ENCODE results near the gene PI4KA. TPM values are rescaled to one million over a fixed set of nuclear protein-coding genes. Genes with fewer than 3 reads are reported as not detected.
"Not testable (repeated sequence)": the region's sequence is repeated elsewhere in the genome, so short reads cannot be mapped to it uniquely, and the experiment has no call there.

The PI4KA gene
- total and polyA plus RNA-seq, 2 experiments from 2014 or later, result 17.1 to 38.1 TPM

GRCh38 chr22:20903093-20903492 lies 44.5 kb upstream of the PI4KA start:
- DNase-seq (ENCODE audit: low spot score), result no peak
- Mint-ChIP-seq H3K4me1 (no peaks in the 10 kb centered on the region), H3K27me3 (ENCODE audit: insufficient read depth, low read depth, poor library complexity) (peaks cover 7% of the 10 kb centered on the region), H3K36me3 (ENCODE audit: low read depth) (no peaks in the 10 kb centered on the region), H3K4me3 (no peak overlapping the region), H3K27ac (no peak overlapping the region), H3K9me3 (no peaks in the 10 kb centered on the region)
- Histone ChIP-seq H3K4me1 (ENCODE audit: insufficient read depth) (no peaks in the 10 kb centered on the region), H3K36me3 (ENCODE audit: insufficient read depth) (no peaks in the 10 kb centered on the region), H3F3A (replicated peaks; ENCODE audit: low read depth) (no peaks in the 10 kb centered on the region), H3K9me2 (ENCODE audit: insufficient read depth) (no peaks in the 10 kb centered on the region), H4K20me1 (replicated peaks; ENCODE audit: insufficient read depth) (no peaks in the 10 kb centered on the region), H3K4me2 (no peak overlapping the region), H3K27me3 (ENCODE audit: insufficient read depth) (no peaks in the 10 kb centered on the region), H3K4me3 (no peak overlapping the region), H3K27ac (ENCODE audit: low read depth) (no peak overlapping the region), H2AFZ (no peak overlapping the region), H3K79me2 (replicated peaks; ENCODE audit: insufficient read depth) (no peaks in the 10 kb centered on the region)
- TF ChIP-seq EZH2 (IDR thresholded peaks at IDR 0.05; ENCODE audit: low read depth, unreplicated experiment) (no peak), POLR2AphosphoS5 (IDR thresholded peaks at IDR 0.05; ENCODE audit: low read depth) (no peak), ZNF331 (CRISPR knock-in tag; IDR thresholded peaks at IDR 0.05; ENCODE audit: low read depth) (no peak), ZNF462 (CRISPR knock-in tag; IDR thresholded peaks at IDR 0.05) (no peak), CREB1 (CRISPR knock-in tag; IDR thresholded peaks at IDR 0.05; ENCODE audit: low read depth) (no peak), ZNF114 (CRISPR knock-in tag; IDR thresholded peaks at IDR 0.05) (no peak), JUNB (IDR thresholded peaks at IDR 0.05; ENCODE audit: unreplicated experiment) (no peak)
- TF ChIP-seq, protein P1, sequence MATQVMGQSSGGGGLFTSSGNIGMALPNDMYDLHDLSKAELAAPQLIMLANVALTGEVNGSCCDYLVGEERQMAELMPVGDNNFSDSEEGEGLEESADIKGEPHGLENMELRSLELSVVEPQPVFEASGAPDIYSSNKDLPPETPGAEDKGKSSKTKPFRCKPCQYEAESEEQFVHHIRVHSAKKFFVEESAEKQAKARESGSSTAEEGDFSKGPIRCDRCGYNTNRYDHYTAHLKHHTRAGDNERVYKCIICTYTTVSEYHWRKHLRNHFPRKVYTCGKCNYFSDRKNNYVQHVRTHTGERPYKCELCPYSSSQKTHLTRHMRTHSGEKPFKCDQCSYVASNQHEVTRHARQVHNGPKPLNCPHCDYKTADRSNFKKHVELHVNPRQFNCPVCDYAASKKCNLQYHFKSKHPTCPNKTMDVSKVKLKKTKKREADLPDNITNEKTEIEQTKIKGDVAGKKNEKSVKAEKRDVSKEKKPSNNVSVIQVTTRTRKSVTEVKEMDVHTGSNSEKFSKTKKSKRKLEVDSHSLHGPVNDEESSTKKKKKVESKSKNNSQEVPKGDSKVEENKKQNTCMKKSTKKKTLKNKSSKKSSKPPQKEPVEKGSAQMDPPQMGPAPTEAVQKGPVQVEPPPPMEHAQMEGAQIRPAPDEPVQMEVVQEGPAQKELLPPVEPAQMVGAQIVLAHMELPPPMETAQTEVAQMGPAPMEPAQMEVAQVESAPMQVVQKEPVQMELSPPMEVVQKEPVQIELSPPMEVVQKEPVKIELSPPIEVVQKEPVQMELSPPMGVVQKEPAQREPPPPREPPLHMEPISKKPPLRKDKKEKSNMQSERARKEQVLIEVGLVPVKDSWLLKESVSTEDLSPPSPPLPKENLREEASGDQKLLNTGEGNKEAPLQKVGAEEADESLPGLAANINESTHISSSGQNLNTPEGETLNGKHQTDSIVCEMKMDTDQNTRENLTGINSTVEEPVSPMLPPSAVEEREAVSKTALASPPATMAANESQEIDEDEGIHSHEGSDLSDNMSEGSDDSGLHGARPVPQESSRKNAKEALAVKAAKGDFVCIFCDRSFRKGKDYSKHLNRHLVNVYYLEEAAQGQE (IDR thresholded peaks at IDR 0.05; ENCODE audit: unreplicated experiment), result no peak
- TF ChIP-seq, protein P2, sequence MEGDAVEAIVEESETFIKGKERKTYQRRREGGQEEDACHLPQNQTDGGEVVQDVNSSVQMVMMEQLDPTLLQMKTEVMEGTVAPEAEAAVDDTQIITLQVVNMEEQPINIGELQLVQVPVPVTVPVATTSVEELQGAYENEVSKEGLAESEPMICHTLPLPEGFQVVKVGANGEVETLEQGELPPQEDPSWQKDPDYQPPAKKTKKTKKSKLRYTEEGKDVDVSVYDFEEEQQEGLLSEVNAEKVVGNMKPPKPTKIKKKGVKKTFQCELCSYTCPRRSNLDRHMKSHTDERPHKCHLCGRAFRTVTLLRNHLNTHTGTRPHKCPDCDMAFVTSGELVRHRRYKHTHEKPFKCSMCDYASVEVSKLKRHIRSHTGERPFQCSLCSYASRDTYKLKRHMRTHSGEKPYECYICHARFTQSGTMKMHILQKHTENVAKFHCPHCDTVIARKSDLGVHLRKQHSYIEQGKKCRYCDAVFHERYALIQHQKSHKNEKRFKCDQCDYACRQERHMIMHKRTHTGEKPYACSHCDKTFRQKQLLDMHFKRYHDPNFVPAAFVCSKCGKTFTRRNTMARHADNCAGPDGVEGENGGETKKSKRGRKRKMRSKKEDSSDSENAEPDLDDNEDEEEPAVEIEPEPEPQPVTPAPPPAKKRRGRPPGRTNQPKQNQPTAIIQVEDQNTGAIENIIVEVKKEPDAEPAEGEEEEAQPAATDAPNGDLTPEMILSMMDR (conservative IDR thresholded peaks at IDR 0.05; ENCODE audit: low read depth in 2 of 2), result no peak
- no peak for ATAC-seq

DNA sequence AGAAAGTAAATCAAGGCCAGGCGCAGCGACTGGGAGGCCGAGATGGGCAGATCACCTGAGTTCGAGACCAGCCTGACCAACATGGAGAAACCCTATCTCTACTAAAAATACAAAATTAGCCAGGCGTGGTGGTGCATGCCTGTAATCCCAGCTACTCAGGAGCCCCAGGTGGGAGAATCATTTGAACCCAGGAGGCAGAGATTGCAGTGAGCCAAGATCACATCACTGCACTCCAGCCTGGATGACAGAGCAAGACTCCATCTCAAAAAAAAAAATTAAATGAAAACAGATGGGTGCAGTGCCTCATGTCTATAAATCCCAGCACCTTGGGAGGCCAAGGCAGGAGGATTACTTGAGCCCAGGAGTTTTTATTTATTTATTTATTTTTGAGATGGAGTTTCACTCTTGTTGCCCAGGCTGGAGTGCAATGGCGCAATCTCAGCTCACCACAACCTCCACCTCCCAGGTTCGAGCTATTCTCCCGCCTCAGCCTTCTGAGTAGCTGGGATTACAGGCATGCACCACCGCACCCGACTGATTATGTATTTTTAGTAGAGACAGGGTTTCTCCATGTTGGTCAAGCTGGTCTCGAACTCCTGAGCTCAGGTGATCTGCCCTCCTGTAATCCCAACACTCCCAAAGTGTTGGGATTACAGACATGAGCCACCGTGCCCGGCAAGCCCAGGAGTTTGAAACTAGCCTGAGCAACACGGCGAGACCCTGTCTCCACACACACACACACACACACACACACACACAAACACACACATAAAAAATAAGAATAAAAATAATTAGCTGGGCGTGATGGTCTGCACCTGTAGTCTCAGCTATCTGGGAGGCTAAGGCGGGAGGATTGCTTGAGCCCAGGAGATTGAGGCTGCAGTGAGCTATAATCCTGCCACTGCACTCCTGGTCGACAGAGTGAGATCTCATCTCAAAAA lies 42.8 kb upstream of the PI4KA start:
- not testable (repeated sequence) for H3K27me3 Mint-ChIP-seq (ENCODE audit: insufficient read depth, low read depth, poor library complexity); H3K4me3 ChIP-seq; H3K79me2 ChIP-seq (replicated peaks; ENCODE audit: insufficient read depth); H4K20me1 ChIP-seq (replicated peaks; ENCODE audit: insufficient read depth); H3K4me1 ChIP-seq (ENCODE audit: insufficient read depth); H3K36me3 Mint-ChIP-seq (ENCODE audit: low read depth); H3K27ac ChIP-seq (ENCODE audit: low read depth); H3K4me2 ChIP-seq; DNase-seq (ENCODE audit: low spot score); ATAC-seq; H3K27me3 ChIP-seq (ENCODE audit: insufficient read depth); H3F3A ChIP-seq (replicated peaks; ENCODE audit: low read depth); H3K4me1 Mint-ChIP-seq; H3K9me2 ChIP-seq (ENCODE audit: insufficient read depth); H2AFZ ChIP-seq; H3K36me3 ChIP-seq (ENCODE audit: insufficient read depth); H3K4me3 Mint-ChIP-seq; H3K9me3 Mint-ChIP-seq; H3K27ac Mint-ChIP-seq
